ENCODE data around the gene CCDC187.

DNA sequence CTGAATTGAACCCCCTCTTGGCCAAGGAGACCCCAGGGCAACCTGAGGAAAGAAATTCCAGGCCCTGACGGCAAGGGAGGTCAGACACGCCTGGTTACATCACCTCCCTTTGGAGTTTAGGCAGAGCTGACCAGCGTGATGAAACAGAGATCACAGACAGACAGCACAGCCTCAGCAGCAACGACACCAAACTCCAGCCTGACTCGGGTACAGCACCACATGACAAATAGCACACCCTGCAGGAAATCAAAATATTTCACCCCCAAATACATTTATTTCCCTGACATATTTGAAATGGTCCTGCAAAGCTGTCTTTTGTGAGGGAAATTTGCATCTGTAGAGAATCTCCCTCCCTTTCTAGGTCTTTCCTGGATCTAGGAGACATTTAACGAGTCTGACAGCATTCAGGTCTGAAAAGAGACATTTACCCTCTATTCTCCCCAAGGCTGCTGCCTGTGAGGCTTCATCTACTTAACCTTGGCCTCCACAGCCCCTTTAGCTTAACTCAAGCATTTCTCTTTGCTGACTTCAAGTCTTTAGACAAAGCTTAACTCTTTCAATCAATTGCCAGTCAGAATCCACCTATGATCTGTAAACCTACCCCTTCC lies 60.9 kb downstream of the CCDC187 start:
- TF ChIP-seq, protein P1, sequence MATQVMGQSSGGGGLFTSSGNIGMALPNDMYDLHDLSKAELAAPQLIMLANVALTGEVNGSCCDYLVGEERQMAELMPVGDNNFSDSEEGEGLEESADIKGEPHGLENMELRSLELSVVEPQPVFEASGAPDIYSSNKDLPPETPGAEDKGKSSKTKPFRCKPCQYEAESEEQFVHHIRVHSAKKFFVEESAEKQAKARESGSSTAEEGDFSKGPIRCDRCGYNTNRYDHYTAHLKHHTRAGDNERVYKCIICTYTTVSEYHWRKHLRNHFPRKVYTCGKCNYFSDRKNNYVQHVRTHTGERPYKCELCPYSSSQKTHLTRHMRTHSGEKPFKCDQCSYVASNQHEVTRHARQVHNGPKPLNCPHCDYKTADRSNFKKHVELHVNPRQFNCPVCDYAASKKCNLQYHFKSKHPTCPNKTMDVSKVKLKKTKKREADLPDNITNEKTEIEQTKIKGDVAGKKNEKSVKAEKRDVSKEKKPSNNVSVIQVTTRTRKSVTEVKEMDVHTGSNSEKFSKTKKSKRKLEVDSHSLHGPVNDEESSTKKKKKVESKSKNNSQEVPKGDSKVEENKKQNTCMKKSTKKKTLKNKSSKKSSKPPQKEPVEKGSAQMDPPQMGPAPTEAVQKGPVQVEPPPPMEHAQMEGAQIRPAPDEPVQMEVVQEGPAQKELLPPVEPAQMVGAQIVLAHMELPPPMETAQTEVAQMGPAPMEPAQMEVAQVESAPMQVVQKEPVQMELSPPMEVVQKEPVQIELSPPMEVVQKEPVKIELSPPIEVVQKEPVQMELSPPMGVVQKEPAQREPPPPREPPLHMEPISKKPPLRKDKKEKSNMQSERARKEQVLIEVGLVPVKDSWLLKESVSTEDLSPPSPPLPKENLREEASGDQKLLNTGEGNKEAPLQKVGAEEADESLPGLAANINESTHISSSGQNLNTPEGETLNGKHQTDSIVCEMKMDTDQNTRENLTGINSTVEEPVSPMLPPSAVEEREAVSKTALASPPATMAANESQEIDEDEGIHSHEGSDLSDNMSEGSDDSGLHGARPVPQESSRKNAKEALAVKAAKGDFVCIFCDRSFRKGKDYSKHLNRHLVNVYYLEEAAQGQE (IDR thresholded peaks at IDR 0.05; ENCODE audit: insufficient read depth in 1 of 2, low read depth in 2 of 2, low read length in 2 of 2): no peak
- no peak for TF ChIP-seq POLR2AphosphoS5 (IDR thresholded peaks at IDR 0.05; ENCODE audit: low read depth, low read length)
- TF ChIP-seq SIN3A (IDR thresholded peaks at IDR 0.05; ENCODE audit: borderline replicate concordance, insufficient read depth, low read length): no peak
- no peak for TF ChIP-seq TAF1 (IDR thresholded peaks at IDR 0.05; ENCODE audit: borderline replicate concordance, insufficient read depth, low read length)

All from PFSK-1 (cell line).